HEK293 (cell line): ENCODE results near the gene NUDT16L1.

Source experiments
- CTCF ChIA-PET: fragments of 350-600 bp; formaldehyde crosslinking; extraction: SDS; loops from one replicate; lab custom pipeline; 2021; ENCODE audit warnings: antibody characterized with exemption; lab: Yijun Ruan, JAX
- POLR2A ChIA-PET: fragments of 300-600 bp; formaldehyde crosslinking; extraction: SDS; loops from one replicate; lab custom pipeline; 2020; ENCODE audit warnings: antibody characterized with exemption, inconsistent platforms; lab: Yijun Ruan, JAX
- H3K27ac ChIP-seq: fragments of 200-500 bp; sonication (Bioruptor generic); 2 replicates; pipeline ENCODE4 v1.5.1; 2014; ENCODE audit warnings: low read depth, low read length, control low read depth, inconsistent platforms; ENCODE audit errors: extremely low read depth
- H3K36me3 ChIP-seq, 2 experiments: fragments of 200-500 bp in 1 of 2; sonication (Bioruptor generic) in 1 of 2; 1 replicate in 1 of 2; 2 replicates in 1 of 2; pipeline ENCODE4 v1.5.1; 2014 to 2017; ENCODE audit warnings: inconsistent platforms in 2 of 2, low read length in 2 of 2; ENCODE audit not compliant: control insufficient read depth in 2 of 2, insufficient read depth in 1 of 2
- H3K4me1 ChIP-seq: fragments of 200-500 bp; sonication (Bioruptor generic); 2 replicates; pipeline ENCODE4 v1.5.1; 2014; ENCODE audit warnings: mild to moderate bottlenecking, low read length, inconsistent platforms; ENCODE audit not compliant: control insufficient read depth, insufficient read depth
- H3K4me3 ChIP-seq: 2 replicates; pipeline ENCODE4 v1.5.1; 2011; ENCODE audit warnings: low read depth, mild to moderate bottlenecking, control low read depth, low read length, moderate library complexity
- H3K9me3 ChIP-seq: fragments of 200-500 bp; sonication (Bioruptor generic); 2 replicates; pipeline ENCODE4 v1.5.1; 2014; ENCODE audit warnings: low read depth, low read length, inconsistent platforms; ENCODE audit not compliant: control insufficient read depth, insufficient read depth
- BCL11B ChIP-seq: fragments of 450-650 bp; formaldehyde crosslinking; IDR thresholded peaks from 2 replicates; pipeline ENCODE4 v1.5.1; 2016; ENCODE audit warnings: low read depth, missing biosample characterization, missing genetic modification characterization
- GLI4 ChIP-seq: fragments of 450-650 bp; formaldehyde crosslinking; IDR thresholded peaks from 2 replicates; pipeline ENCODE4 v1.5.1; 2016; ENCODE audit warnings: missing biosample characterization, missing genetic modification characterization
- HOXA7 ChIP-seq: sonication (generic); formaldehyde crosslinking; IDR thresholded peaks from 2 replicates; pipeline ENCODE4 v1.8.1; 2022; ENCODE audit warnings: missing genetic modification reagents, borderline replicate concordance
- PRDM1 ChIP-seq: fragments of 450-650 bp; formaldehyde crosslinking; IDR thresholded peaks from 2 replicates; pipeline ENCODE4; 2016; ENCODE audit warnings: missing biosample characterization, missing genetic modification characterization
- REPIN1 ChIP-seq: fragments of 450-650 bp; formaldehyde crosslinking; IDR thresholded peaks from 2 replicates; pipeline ENCODE4 v1.5.1; 2017; ENCODE audit warnings: missing biosample characterization, missing genetic modification characterization, low read depth
- SP2 ChIP-seq: fragments of 450-650 bp; formaldehyde crosslinking; IDR thresholded peaks from 2 replicates; pipeline ENCODE4 v1.5.1; 2016; ENCODE audit warnings: missing biosample characterization, missing genetic modification characterization
- WT1 ChIP-seq: fragments of 450-650 bp; formaldehyde crosslinking; IDR thresholded peaks from 2 replicates; pipeline ENCODE4 v1.5.1; 2016; ENCODE audit warnings: missing biosample characterization, missing genetic modification characterization
- ZFP3 ChIP-seq: fragments of 450-650 bp; formaldehyde crosslinking; IDR thresholded peaks from 2 replicates; pipeline ENCODE4 v1.5.1; 2016; ENCODE audit warnings: low read depth, missing biosample characterization, missing genetic modification characterization
- ZNF114 ChIP-seq: fragments of 450-650 bp; formaldehyde crosslinking; IDR thresholded peaks from 2 replicates; pipeline ENCODE4 v1.5.0; 2017; ENCODE audit warnings: missing biosample characterization, missing genetic modification characterization
- ZNF138 ChIP-seq: fragments of 450-650 bp; formaldehyde crosslinking; IDR thresholded peaks from 2 replicates; pipeline ENCODE4 v1.5.1; 2016; ENCODE audit warnings: missing biosample characterization, missing genetic modification characterization, borderline replicate concordance
- ZNF157 ChIP-seq: fragments of 450-650 bp; formaldehyde crosslinking; IDR thresholded peaks from 2 replicates; pipeline ENCODE4 v1.5.1; 2016; ENCODE audit warnings: missing biosample characterization, missing genetic modification characterization
- ZNF23 ChIP-seq: fragments of 450-650 bp; formaldehyde crosslinking; IDR thresholded peaks from 2 replicates; pipeline ENCODE4 v1.5.1; 2016; ENCODE audit warnings: missing biosample characterization, missing genetic modification characterization, borderline replicate concordance
- ZNF274 ChIP-seq, 2 experiments: fragments of 200-500 bp in 1 of 2; fragments of 450-650 bp in 1 of 2; sonication (Bioruptor generic) in 1 of 2; formaldehyde crosslinking in 1 of 2; IDR thresholded peaks; 2 replicates each; pipeline versions ENCODE4 v1.5.1 to v1.6.1; 2014 to 2016; ENCODE audit warnings: borderline replicate concordance in 1 of 2, inconsistent platforms in 1 of 2, low read length in 1 of 2, missing biosample characterization in 1 of 2, missing genetic modification characterization in 1 of 2
- ZNF311 ChIP-seq: fragments of 450-650 bp; formaldehyde crosslinking; IDR thresholded peaks from 2 replicates; pipeline ENCODE4 v1.5.1; 2017; ENCODE audit warnings: missing biosample characterization, missing genetic modification characterization, borderline replicate concordance
- ZNF433 ChIP-seq: fragments of 450-650 bp; formaldehyde crosslinking; IDR thresholded peaks from 2 replicates; pipeline ENCODE4 v1.5.1; 2016; ENCODE audit warnings: missing biosample characterization, missing genetic modification characterization, low read depth
- ZNF473 ChIP-seq: fragments of 450-650 bp; formaldehyde crosslinking; IDR thresholded peaks from 2 replicates; pipeline ENCODE4 v1.5.1; 2017; ENCODE audit warnings: missing biosample characterization, missing genetic modification characterization
- ZNF610 ChIP-seq: fragments of 450-650 bp; formaldehyde crosslinking; IDR thresholded peaks from 2 replicates; pipeline ENCODE4 v1.5.1; 2016; ENCODE audit warnings: missing biosample characterization, missing genetic modification characterization, borderline replicate concordance
- ZNF76 ChIP-seq: fragments of 450-650 bp; formaldehyde crosslinking; IDR thresholded peaks from 2 replicates; pipeline ENCODE4; 2016; ENCODE audit warnings: low read depth, missing biosample characterization, missing genetic modification characterization, borderline replicate concordance
- ZSCAN16 ChIP-seq: fragments of 450-650 bp; formaldehyde crosslinking; IDR thresholded peaks from 2 replicates; pipeline ENCODE4 v1.5.1; 2016; ENCODE audit warnings: missing biosample characterization, missing genetic modification characterization
- ZXDB ChIP-seq: fragments of 450-650 bp; formaldehyde crosslinking; IDR thresholded peaks from 2 replicates; pipeline ENCODE4 v1.5.1; 2016; ENCODE audit warnings: missing biosample characterization, missing genetic modification characterization
- TF ChIP-seq, protein P1 (sequence below): fragments of 450-650 bp; formaldehyde crosslinking; IDR thresholded peaks from 2 replicates; pipeline ENCODE4 v1.5.1; 2016; ENCODE audit warnings: missing biosample characterization, missing genetic modification characterization
- TF ChIP-seq, protein P2 (sequence below): fragments of 450-650 bp; formaldehyde crosslinking; IDR thresholded peaks from 2 replicates; pipeline ENCODE4 v1.5.1; 2016; ENCODE audit warnings: missing biosample characterization, missing genetic modification characterization
- TF ChIP-seq, protein P3 (sequence below): fragments of 450-650 bp; formaldehyde crosslinking; IDR thresholded peaks from 2 replicates; pipeline ENCODE4 v1.5.1; 2016; ENCODE audit warnings: missing biosample characterization, missing genetic modification characterization, borderline replicate concordance
- TF ChIP-seq, protein P4 (sequence below): fragments of 450-650 bp; formaldehyde crosslinking; IDR thresholded peaks from 2 replicates; pipeline ENCODE4 v1.5.1; 2016; ENCODE audit warnings: missing biosample characterization, missing genetic modification characterization
- TF ChIP-seq, protein P5 (sequence below): sonication (generic); formaldehyde crosslinking; IDR thresholded peaks from 2 replicates; pipeline ENCODE4 v1.8.1; 2022; ENCODE audit warnings: mild to moderate bottlenecking, moderate library complexity, missing genetic modification reagents

Gene NUDT16L1

DNA sequence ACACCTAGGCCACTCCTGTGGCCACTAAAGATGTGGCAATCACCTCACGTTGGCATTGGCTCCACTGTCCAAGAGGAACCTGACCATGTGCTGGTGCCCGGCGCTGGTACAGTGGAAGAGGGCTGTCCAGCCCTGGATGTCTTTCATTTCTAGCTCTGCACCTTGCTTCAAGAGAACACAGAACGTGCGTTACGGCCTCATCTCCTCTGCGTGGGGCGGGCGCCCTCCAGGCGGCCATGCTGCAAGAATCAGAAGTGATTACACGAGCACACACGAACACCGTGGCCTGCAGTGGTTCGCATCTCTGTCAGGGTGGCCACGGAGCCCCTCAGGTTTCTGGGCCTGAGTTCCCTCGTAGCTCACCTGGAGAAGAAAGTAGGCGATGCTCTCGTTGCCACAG, 33.3 kb downstream of the NUDT16L1 start:
- CTCF ChIA-PET, result no interaction called here
- H3K9me3 ChIP-seq, result no peaks in the 10 kb centered on the region
- H3K4me3 ChIP-seq, result no peak overlapping the region
- POLR2A ChIA-PET, result no interaction called here
- TF ChIP-seq ZNF76 (tag by site-specific recombination), result no peak
- no peak for TF ChIP-seq REPIN1 (tag by site-specific recombination)
- no peak for TF ChIP-seq ZFP3 (tag by site-specific recombination)
- no peak for TF ChIP-seq SP2
- TF ChIP-seq ZSCAN16 (tag by site-specific recombination), result no peak
- no peak for TF ChIP-seq ZNF473 (tag by site-specific recombination)
- no peak overlapping the region for H3K27ac ChIP-seq
- peaks cover 14 to 67% of the 10 kb centered on the region in 2 experiments; a peak in 2 of 3 replicates for H3K36me3 ChIP-seq
- H3K4me1 ChIP-seq, result no peaks in the 10 kb centered on the region

DNA sequence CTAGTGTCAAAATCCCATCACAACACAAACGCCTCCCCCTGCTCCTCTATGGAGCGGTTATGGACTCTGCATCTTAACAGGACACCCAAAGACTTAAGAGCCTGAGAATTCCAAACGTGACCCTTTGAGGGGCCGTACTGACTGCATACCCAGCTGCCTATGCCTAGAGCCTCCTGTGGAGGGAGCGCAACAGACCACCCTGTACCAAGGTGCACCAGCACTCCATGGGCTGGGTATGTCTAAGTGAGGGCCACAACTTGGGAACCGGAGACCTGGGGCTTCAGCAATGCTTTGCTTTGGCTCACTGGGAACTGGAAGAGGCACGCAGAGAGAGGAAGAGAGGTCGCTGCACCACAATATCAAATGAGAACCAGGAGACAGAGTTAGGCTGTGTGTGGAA, 35.3 kb downstream of the NUDT16L1 start:
- Histone ChIP-seq H3K36me3 (peaks cover 9 to 64% of the 10 kb centered on the region in 2 experiments; a peak in 2 of 3 replicates), H3K4me1 (no peaks in the 10 kb centered on the region), H3K9me3 (no peaks in the 10 kb centered on the region), H3K27ac (no peak overlapping the region)
- TF ChIP-seq ZNF433 (no peak), BCL11B (tag by site-specific recombination) (no peak), ZNF610 (no peak), ZNF157 (tag by site-specific recombination) (no peak), ZNF138 (tag by site-specific recombination) (no peak), HOXA7 (CRISPR knock-in tag) (no peak), ZNF311 (tag by site-specific recombination) (no peak), WT1 (no peak), PRDM1 (no peak), GLI4 (no peak), ZNF114 (tag by site-specific recombination) (no peak), ZNF274 (IDR thresholded peaks at IDR 0.05; ENCODE audit: low read length) (no peak), ZNF274 (tag by site-specific recombination; IDR thresholded peaks at IDR 0.05; ENCODE audit: borderline replicate concordance) (no peak), ZNF473 (tag by site-specific recombination) (no peak), ZXDB (tag by site-specific recombination) (no peak), ZNF23 (tag by site-specific recombination) (no peak)
- TF ChIP-seq, protein P1, sequence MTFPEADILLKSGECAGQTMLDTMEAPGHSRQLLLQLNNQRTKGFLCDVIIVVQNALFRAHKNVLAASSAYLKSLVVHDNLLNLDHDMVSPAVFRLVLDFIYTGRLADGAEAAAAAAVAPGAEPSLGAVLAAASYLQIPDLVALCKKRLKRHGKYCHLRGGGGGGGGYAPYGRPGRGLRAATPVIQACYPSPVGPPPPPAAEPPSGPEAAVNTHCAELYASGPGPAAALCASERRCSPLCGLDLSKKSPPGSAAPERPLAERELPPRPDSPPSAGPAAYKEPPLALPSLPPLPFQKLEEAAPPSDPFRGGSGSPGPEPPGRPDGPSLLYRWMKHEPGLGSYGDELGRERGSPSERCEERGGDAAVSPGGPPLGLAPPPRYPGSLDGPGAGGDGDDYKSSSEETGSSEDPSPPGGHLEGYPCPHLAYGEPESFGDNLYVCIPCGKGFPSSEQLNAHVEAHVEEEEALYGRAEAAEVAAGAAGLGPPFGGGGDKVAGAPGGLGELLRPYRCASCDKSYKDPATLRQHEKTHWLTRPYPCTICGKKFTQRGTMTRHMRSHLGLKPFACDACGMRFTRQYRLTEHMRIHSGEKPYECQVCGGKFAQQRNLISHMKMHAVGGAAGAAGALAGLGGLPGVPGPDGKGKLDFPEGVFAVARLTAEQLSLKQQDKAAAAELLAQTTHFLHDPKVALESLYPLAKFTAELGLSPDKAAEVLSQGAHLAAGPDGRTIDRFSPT, result no peak
- TF ChIP-seq, protein P2, sequence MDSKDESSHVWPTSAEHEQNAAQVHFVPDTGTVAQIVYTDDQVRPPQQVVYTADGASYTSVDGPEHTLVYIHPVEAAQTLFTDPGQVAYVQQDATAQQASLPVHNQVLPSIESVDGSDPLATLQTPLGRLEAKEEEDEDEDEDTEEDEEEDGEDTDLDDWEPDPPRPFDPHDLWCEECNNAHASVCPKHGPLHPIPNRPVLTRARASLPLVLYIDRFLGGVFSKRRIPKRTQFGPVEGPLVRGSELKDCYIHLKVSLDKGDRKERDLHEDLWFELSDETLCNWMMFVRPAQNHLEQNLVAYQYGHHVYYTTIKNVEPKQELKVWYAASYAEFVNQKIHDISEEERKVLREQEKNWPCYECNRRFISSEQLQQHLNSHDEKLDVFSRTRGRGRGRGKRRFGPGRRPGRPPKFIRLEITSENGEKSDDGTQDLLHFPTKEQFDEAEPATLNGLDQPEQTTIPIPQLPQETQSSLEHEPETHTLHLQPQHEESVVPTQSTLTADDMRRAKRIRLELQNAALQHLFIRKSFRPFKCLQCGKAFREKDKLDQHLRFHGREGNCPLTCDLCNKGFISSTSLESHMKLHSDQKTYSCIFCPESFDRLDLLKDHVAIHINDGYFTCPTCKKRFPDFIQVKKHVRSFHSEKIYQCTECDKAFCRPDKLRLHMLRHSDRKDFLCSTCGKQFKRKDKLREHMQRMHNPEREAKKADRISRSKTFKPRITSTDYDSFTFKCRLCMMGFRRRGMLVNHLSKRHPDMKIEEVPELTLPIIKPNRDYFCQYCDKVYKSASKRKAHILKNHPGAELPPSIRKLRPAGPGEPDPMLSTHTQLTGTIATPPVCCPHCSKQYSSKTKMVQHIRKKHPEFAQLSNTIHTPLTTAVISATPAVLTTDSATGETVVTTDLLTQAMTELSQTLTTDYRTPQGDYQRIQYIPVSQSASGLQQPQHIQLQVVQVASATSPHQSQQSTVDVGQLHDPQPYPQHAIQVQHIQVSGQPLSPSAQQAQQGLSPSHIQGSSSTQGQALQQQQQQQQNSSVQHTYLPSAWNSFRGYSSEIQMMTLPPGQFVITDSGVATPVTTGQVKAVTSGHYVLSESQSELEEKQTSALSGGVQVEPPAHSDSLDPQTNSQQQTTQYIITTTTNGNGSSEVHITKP (tag by site-specific recombination), result no peak
- TF ChIP-seq, protein P3, sequence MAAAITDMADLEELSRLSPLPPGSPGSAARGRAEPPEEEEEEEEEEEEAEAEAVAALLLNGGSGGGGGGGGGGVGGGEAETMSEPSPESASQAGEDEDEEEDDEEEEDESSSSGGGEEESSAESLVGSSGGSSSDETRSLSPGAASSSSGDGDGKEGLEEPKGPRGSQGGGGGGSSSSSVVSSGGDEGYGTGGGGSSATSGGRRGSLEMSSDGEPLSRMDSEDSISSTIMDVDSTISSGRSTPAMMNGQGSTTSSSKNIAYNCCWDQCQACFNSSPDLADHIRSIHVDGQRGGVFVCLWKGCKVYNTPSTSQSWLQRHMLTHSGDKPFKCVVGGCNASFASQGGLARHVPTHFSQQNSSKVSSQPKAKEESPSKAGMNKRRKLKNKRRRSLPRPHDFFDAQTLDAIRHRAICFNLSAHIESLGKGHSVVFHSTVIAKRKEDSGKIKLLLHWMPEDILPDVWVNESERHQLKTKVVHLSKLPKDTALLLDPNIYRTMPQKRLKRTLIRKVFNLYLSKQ (tag by site-specific recombination), result no peak
- TF ChIP-seq, protein P4, sequence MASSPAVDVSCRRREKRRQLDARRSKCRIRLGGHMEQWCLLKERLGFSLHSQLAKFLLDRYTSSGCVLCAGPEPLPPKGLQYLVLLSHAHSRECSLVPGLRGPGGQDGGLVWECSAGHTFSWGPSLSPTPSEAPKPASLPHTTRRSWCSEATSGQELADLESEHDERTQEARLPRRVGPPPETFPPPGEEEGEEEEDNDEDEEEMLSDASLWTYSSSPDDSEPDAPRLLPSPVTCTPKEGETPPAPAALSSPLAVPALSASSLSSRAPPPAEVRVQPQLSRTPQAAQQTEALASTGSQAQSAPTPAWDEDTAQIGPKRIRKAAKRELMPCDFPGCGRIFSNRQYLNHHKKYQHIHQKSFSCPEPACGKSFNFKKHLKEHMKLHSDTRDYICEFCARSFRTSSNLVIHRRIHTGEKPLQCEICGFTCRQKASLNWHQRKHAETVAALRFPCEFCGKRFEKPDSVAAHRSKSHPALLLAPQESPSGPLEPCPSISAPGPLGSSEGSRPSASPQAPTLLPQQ, result no peak
- TF ChIP-seq, protein P5, sequence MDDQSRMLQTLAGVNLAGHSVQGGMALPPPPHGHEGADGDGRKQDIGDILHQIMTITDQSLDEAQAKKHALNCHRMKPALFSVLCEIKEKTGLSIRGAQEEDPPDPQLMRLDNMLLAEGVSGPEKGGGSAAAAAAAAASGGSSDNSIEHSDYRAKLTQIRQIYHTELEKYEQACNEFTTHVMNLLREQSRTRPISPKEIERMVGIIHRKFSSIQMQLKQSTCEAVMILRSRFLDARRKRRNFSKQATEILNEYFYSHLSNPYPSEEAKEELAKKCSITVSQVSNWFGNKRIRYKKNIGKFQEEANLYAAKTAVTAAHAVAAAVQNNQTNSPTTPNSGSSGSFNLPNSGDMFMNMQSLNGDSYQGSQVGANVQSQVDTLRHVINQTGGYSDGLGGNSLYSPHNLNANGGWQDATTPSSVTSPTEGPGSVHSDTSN (CRISPR knock-in tag), result no peak
- TF ChIP-seq, all 188 proteins: peak for 0
- H3K4me3 ChIP-seq, result no peak overlapping the region
- CTCF ChIA-PET, result no interaction called here
- POLR2A ChIA-PET, result interaction anchor here (0.6 kb wide), 1 partner anchor 310 kb away, joined by 5 read pairs; no protein-coding TSS in a partner anchor
